ENCODE measurements around the gene FAHD2A. TPM values are rescaled to one million over a fixed set of nuclear protein-coding genes. Genes with fewer than 3 reads are reported as not detected.
"Not testable (repeated sequence)": the region's sequence is repeated elsewhere in the genome, so short reads cannot be mapped to it uniquely, and the experiment has no call there.

The FAHD2A gene
- total RNA-seq, 2 donors from 2014 or later, result 19.9 to 27.5 TPM

GRCh38 chr2:95374921-95375471 lies 27.5 kb upstream of the FAHD2A start:
- TF ChIP-seq CTCF (IDR thresholded peaks at IDR 0.05), result no peak
- no peak overlapping the region for H3K4me3 ChIP-seq
- H3K36me3 ChIP-seq, result no peaks in the 10 kb centered on the region
- no peaks in the 10 kb centered on the region for H3K27me3 ChIP-seq
- no peak overlapping the region for H3K27ac ChIP-seq
- no peaks in the 10 kb centered on the region for H3K4me1 ChIP-seq
- DNase-seq (ENCODE audit: low spot score), result no peak
- H3K9me3 ChIP-seq, result no peaks in the 10 kb centered on the region

- Histone ChIP-seq H3K4me1 (no peaks in the 10 kb centered on the region), H3K36me3 (no peaks in the 10 kb centered on the region), H3K27ac (no peak overlapping the region), H3K27me3 (no peaks in the 10 kb centered on the region), H3K4me3 (no peak overlapping the region), H3K9me3 (no peaks in the 10 kb centered on the region)
- no peak for TF ChIP-seq CTCF (IDR thresholded peaks at IDR 0.05)
- no peak for DNase-seq (ENCODE audit: low spot score)
These were observed 26.9 kb upstream of the FAHD2A start for GRCh38 chr2:95375532-95376150.

GRCh38 chr2:95376311-95377215 lies 25.9 kb upstream of the FAHD2A start:
- Histone ChIP-seq H3K36me3 (no peaks in the 10 kb centered on the region), H3K4me3 (no peak overlapping the region), H3K4me1 (no peaks in the 10 kb centered on the region), H3K27me3 (no peaks in the 10 kb centered on the region), H3K9me3 (no peaks in the 10 kb centered on the region), H3K27ac (no peak overlapping the region)
- TF ChIP-seq CTCF (IDR thresholded peaks at IDR 0.05), result no peak
- no peak for DNase-seq (ENCODE audit: low spot score)

- no peaks in the 10 kb centered on the region for H3K27me3 ChIP-seq
- H3K36me3 ChIP-seq, result no peaks in the 10 kb centered on the region
- no peaks in the 10 kb centered on the region for H3K9me3 ChIP-seq
- no peaks in the 10 kb centered on the region for H3K4me1 ChIP-seq
- no peak overlapping the region for H3K27ac ChIP-seq
- TF ChIP-seq CTCF (IDR thresholded peaks at IDR 0.05), result no peak
- H3K4me3 ChIP-seq, result no peak overlapping the region
- DNase-seq (ENCODE audit: low spot score), result no peak
These were observed 25.0 kb upstream of the FAHD2A start for GRCh38 chr2:95377216-95378123.

GRCh38 chr2:95378281-95378680 lies 24.2 kb upstream of the FAHD2A start:
- not testable (repeated sequence) for H3K4me3 ChIP-seq; H3K4me1 ChIP-seq; H3K9me3 ChIP-seq; DNase-seq (ENCODE audit: low spot score); H3K36me3 ChIP-seq; H3K27me3 ChIP-seq; H3K27ac ChIP-seq

Data from right atrium auricular region (tissue), 2 donors.